Activated T-helper 1 cell treated with Interleukin-2 at 50 U/mL for 16 hours (primary cell): ENCODE data around the gene ZNF195.
"Not testable (repeated sequence)": the region's sequence is repeated elsewhere in the genome, so short reads cannot be mapped to it uniquely, and the experiment has no call there.

Experiments
- DNase-seq: peaks from one replicate; pipeline ENCODE4 v3.0.0-alpha.2; 2020; ENCODE audit warnings: low read depth

ZNF195 gene

GRCh38 chr11:3402181-3402860 lies 23.4 kb upstream of the ZNF195 start:
- not testable (repeated sequence) for DNase-seq

GRCh38 chr11:3401052-3401451 lies 22.1 kb upstream of the ZNF195 start:
- DNase-seq = not testable (repeated sequence)

GRCh38 chr11:3398509-3398908 lies 19.6 kb upstream of the ZNF195 start:
- not testable (repeated sequence) for DNase-seq

- DNase-seq = not testable (repeated sequence)
Measured at GRCh38 chr11:3398106-3398505, 19.2 kb upstream of the ZNF195 start.

GRCh38 chr11:3397210-3397609 lies 18.3 kb upstream of the ZNF195 start:
- DNase-seq = not testable (repeated sequence)

- not testable (repeated sequence) for DNase-seq
Measured at GRCh38 chr11:3395468-3395867, 16.5 kb upstream of the ZNF195 start.

- not testable (repeated sequence) for DNase-seq
Measured at GRCh38 chr11:3394956-3395355, 16.0 kb upstream of the ZNF195 start.

GRCh38 chr11:3393450-3393849 lies 14.5 kb upstream of the ZNF195 start:
- DNase-seq = not testable (repeated sequence)

- no peak for DNase-seq
Measured at GRCh38 chr11:3382613-3383285, 3.8 kb upstream of the ZNF195 start.

- DNase-seq = no peak
Measured at GRCh38 chr11:3381794-3382193, 2.8 kb upstream of the ZNF195 start.

- no peak for DNase-seq
Measured at GRCh38 chr11:3380706-3381545, 2.0 kb upstream of the ZNF195 start.

GRCh38 chr11:3375552-3375951 lies 3.4 kb downstream of the ZNF195 start:
- DNase-seq = no peak

- DNase-seq = no peak
Measured at GRCh38 chr11:3370311-3370870, 8.6 kb downstream of the ZNF195 start.

GRCh38 chr11:3369366-3369765 lies 9.6 kb downstream of the ZNF195 start:
- no peak for DNase-seq

GRCh38 chr11:3368199-3368598 lies 10.7 kb downstream of the ZNF195 start:
- DNase-seq = no peak

- DNase-seq = no peak
Measured at GRCh38 chr11:3367221-3367620, 11.7 kb downstream of the ZNF195 start.

GRCh38 chr11:3359092-3359824 lies 19.7 kb downstream of the ZNF195 start:
- DNase-seq = no peak

- DNase-seq = no peak
Measured at GRCh38 chr11:3357994-3358676, 20.8 kb downstream of the ZNF195 start.

- no peak for DNase-seq
Measured at GRCh38 chr11:3357302-3357701, 21.6 kb downstream of the ZNF195 start.

GRCh38 chr11:3356858-3357257 lies 22.1 kb downstream of the ZNF195 start:
- no peak for DNase-seq

- no peak for DNase-seq
Measured at GRCh38 chr11:3353066-3353465, 25.9 kb downstream of the ZNF195 start.
